Measurements from ENCODE around the gene NSDHL. TPM values are rescaled to one million over a fixed set of nuclear protein-coding genes. Genes with fewer than 3 reads are reported as not detected.

NSDHL gene
- total RNA-seq, 4 donors from 2014 or later = 17.8 to 38.8 (median 26.9) TPM

DNA sequence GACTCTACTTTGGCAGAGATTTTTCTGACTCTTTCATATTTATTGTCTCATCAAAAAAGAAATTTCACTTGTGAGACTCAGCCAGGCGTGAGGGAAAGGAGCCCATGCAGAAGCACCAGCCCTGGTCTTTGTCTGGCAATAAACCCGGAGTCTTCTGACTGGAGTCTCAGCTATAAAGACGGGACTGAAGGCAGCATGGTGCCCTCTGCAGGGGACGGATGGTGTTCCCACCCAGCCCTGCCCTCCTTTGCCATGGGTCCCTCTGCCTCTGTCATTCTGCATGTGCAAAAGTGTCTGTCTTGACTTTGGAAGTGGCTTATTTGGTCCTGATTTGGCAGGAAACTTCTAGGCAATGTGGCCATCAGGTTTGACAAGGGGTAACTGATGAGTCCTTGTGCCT, 81.2 kb downstream of the NSDHL start:
- TF ChIP-seq CTCF (IDR thresholded peaks at IDR 0.05; ENCODE audit: low read depth) = no peak

DNA sequence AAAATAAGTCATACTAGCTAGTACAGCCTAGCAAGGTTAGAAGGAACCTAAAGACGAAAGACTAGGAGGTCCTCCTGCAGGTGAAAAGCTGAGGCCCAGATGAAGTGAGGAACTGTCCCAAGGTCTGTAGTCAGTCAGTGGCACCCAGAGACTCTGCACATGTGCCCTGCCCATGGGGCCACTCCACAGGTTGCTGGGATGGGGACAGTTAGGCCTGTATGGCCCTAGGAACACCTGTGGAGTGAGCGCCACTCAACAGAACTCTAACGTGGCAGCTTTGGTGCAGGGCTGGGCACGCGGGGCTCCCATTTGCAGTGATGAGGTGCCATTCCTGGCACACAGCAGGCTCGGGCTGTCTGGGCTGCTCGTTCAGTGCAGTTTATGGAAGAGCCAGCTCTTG, 81.8 kb downstream of the NSDHL start:
- no peak for TF ChIP-seq CTCF (IDR thresholded peaks at IDR 0.05; ENCODE audit: low read depth)

- TF ChIP-seq CTCF (IDR thresholded peaks at IDR 0.05; ENCODE audit: low read depth) = no peak
These were observed 82.5 kb downstream of the NSDHL start for GRCh38 chrX:152913346-152913745.

- TF ChIP-seq CTCF (IDR thresholded peaks at IDR 0.05; ENCODE audit: low read depth) = no peak
These were observed 83.0 kb downstream of the NSDHL start for GRCh38 chrX:152913910-152914309.

DNA sequence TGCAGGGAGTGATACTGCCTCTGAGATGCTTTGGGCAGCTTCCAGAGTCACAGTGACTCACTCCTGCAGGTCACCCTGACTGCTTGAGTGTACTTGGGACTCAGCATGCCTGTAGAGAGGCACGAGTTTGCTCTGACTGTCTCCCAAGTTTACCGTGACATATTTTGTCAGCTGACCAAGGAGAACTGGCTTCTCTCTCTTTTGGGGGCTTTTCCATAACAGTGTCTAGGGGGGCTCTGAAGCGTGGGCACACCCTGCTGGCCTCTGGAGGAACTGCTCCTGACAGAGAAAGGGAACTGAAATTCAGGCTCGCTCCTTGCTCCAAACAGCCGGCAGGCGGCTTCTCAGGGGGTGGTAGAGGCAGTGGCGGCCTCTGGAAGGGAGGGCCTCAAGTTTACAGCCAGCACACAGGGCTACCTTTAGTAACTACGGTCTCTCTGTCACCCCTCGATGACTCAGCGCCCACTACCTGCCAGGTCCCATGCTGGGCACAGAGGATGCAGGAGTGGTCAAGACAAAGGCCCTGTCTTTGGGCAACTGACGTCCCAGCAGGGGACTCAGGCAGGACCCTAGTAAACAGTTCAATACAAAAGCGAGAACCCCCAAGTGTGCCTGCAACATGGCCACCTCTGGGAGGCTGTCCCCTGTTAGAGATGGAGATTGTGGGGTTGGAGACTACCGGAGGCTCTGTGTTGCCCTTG, 84.8 kb downstream of the NSDHL start:
- TF ChIP-seq CTCF (IDR thresholded peaks at IDR 0.05; ENCODE audit: low read depth) = no peak

DNA sequence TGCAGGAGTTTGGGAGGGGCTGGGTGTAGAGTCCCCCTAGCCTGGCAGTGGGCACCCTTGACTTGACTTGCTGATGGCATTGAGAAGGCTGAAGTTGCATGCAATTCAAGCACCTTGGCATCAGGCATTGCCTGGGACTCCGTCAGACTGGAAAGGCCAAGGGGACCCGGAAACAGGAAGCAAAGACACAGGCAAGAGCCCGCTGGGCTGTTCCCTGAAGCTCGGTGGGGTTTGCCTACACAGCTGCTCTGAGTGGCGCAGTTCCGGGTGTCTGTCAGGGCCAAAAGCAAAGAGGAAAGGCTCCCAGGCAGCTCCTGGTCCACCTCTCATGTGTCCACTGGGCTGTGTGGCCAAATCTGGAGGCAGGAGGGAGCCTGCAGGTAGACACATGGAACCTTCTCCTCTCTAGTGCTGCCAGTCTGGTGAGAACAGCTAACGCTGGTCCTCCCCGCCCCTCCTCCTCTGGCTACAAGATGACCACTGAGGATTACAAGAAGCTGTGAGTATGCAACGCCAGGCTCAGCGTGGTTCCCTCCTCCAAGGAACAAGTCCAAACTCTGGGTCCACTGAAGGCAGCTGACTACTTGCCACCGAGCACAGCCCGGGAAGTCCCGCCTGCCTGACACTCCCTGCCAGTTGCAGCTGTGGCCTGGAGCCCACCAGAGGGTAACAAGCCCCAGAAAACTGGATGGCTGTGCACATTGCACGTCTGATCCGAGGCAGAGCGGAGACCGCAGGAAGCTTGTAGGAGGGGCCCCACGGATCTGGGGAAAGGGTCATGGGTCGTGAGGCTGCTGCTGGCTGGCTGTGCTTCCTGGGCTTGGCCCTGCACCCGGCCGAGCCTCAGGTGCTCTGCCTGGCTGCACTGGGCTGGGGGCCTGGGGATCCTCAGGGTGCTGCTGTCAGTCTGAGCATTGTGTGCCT, 87.1 kb downstream of the NSDHL start:
- no peak for TF ChIP-seq CTCF (IDR thresholded peaks at IDR 0.05; ENCODE audit: low read depth)

GRCh38 chrX:152918707-152919106, 87.8 kb downstream of the NSDHL start:
- no peak for TF ChIP-seq CTCF (IDR thresholded peaks at IDR 0.05; ENCODE audit: low read depth)

Data from subcutaneous adipose tissue (tissue), 4 donors.